HEK293 (cell line): ENCODE measurements around the gene ZNF8.

Experiments
- ATF2 ChIP-seq: fragments of 450-650 bp; formaldehyde crosslinking; IDR thresholded peaks from 2 replicates; pipeline ENCODE4 v1.5.1; 2016; ENCODE audit warnings: missing biosample characterization, missing genetic modification characterization, low read depth
- BCL11A ChIP-seq: fragments of 450-650 bp; formaldehyde crosslinking; IDR thresholded peaks from 2 replicates; pipeline ENCODE4 v1.5.1; 2016; ENCODE audit warnings: low read depth, missing biosample characterization, missing genetic modification characterization
- GLI4 ChIP-seq: fragments of 450-650 bp; formaldehyde crosslinking; IDR thresholded peaks from 2 replicates; pipeline ENCODE4 v1.5.1; 2016; ENCODE audit warnings: missing biosample characterization, missing genetic modification characterization
- MEIS1 ChIP-seq: sonication (generic); formaldehyde crosslinking; IDR thresholded peaks from 2 replicates; pipeline ENCODE4 v1.8.1; 2022; ENCODE audit warnings: missing genetic modification reagents, mild to moderate bottlenecking, borderline replicate concordance
- PBX3 ChIP-seq: sonication (generic); formaldehyde crosslinking; IDR thresholded peaks from 2 replicates; pipeline ENCODE4 v1.8.1; 2022; ENCODE audit warnings: mild to moderate bottlenecking, moderate library complexity, missing genetic modification reagents
- ZNF274 ChIP-seq, 2 experiments: fragments of 200-500 bp in 1 of 2; fragments of 450-650 bp in 1 of 2; sonication (Bioruptor generic) in 1 of 2; formaldehyde crosslinking in 1 of 2; IDR thresholded peaks; 2 replicates each; pipeline versions ENCODE4 v1.5.1 to v1.6.1; 2014 to 2016; ENCODE audit warnings: borderline replicate concordance in 1 of 2, inconsistent platforms in 1 of 2, low read length in 1 of 2, missing biosample characterization in 1 of 2, missing genetic modification characterization in 1 of 2
- ZNF350 ChIP-seq: fragments of 450-650 bp; formaldehyde crosslinking; IDR thresholded peaks from 2 replicates; pipeline ENCODE4 v1.5.0; 2017; ENCODE audit warnings: missing biosample characterization, mild to moderate bottlenecking, missing genetic modification characterization
- ZNF510 ChIP-seq: fragments of 450-650 bp; formaldehyde crosslinking; IDR thresholded peaks from 2 replicates; pipeline ENCODE4 v1.5.1; 2018; ENCODE audit warnings: mild to moderate bottlenecking, missing genetic modification characterization, missing biosample characterization; ENCODE audit not compliant: insufficient replicate concordance
- ZNF561 ChIP-seq: fragments of 450-650 bp; IDR thresholded peaks from 2 replicates; pipeline ENCODE4 v1.5.1; 2018; ENCODE audit warnings: missing biosample characterization, missing genetic modification characterization, borderline replicate concordance
- ZNF658 ChIP-seq: fragments of 450-650 bp; formaldehyde crosslinking; IDR thresholded peaks from 2 replicates; pipeline ENCODE4; 2016; ENCODE audit warnings: missing biosample characterization, missing genetic modification characterization
- TF ChIP-seq, protein P1 (sequence below): fragments of 450-650 bp; formaldehyde crosslinking; IDR thresholded peaks from 2 replicates; pipeline ENCODE4 v1.5.1; 2016; ENCODE audit warnings: missing biosample characterization, missing genetic modification characterization

DNA sequence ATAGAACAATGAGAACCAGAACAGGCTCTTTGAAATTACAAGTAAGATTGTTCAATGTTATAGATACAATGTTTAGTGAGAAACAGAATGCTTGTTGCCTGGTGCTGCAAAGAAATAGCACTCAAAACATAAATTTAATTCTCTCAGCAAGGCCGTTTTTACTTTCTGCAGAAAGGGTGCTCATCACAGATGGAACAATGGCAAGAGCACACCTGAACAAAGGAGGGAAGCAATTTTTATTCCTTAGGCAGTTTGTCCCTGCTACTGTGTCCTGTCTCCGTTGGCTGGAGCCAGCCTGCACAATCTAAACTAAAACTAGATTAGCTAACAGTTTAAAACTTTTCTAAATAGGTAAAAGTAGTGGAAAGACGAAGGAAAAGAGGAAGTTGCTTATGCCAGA, 10.4 kb upstream of the ZNF8 start:
- TF ChIP-seq ZNF510 (tag by site-specific recombination) (no peak), ZNF274 (IDR thresholded peaks at IDR 0.05; ENCODE audit: low read length) (no peak), ZNF274 (tag by site-specific recombination; IDR thresholded peaks at IDR 0.05; ENCODE audit: borderline replicate concordance) (no peak), ATF2 (tag by site-specific recombination) (no peak), PBX3 (no peak), ZNF561 (tag by site-specific recombination) (no peak), BCL11A (tag by site-specific recombination) (no peak), GLI4 (tag by site-specific recombination) (no peak), MEIS1 (no peak), ZNF350 (tag by site-specific recombination) (no peak), ZNF658 (tag by site-specific recombination) (no peak)
- TF ChIP-seq, protein P1, sequence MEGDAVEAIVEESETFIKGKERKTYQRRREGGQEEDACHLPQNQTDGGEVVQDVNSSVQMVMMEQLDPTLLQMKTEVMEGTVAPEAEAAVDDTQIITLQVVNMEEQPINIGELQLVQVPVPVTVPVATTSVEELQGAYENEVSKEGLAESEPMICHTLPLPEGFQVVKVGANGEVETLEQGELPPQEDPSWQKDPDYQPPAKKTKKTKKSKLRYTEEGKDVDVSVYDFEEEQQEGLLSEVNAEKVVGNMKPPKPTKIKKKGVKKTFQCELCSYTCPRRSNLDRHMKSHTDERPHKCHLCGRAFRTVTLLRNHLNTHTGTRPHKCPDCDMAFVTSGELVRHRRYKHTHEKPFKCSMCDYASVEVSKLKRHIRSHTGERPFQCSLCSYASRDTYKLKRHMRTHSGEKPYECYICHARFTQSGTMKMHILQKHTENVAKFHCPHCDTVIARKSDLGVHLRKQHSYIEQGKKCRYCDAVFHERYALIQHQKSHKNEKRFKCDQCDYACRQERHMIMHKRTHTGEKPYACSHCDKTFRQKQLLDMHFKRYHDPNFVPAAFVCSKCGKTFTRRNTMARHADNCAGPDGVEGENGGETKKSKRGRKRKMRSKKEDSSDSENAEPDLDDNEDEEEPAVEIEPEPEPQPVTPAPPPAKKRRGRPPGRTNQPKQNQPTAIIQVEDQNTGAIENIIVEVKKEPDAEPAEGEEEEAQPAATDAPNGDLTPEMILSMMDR (tag by site-specific recombination): no peak
